IPS DF 6.9 (cell line): Measurements from ENCODE around the gene GPR21.

Experiments used
- DNase-seq: peaks from one replicate; pipeline ENCODE4 v3.0.0-alpha.2; 2013; ENCODE audit warnings: low read depth, low spot score
- H3K27ac ChIP-seq: one replicate; pipeline ENCODE4 v1.5.1; 2013; ENCODE audit warnings: low read length, control low read depth
- H3K27me3 ChIP-seq: 2 replicates; pipeline ENCODE4 v1.6.1; 2013; ENCODE audit warnings: mild to moderate bottlenecking, low read length; ENCODE audit not compliant: control insufficient read depth, insufficient read depth
- H3K36me3 ChIP-seq: 2 replicates; pipeline ENCODE4 v1.6.1; 2013; ENCODE audit warnings: low read length; ENCODE audit not compliant: control insufficient read depth, insufficient read depth
- H3K4me1 ChIP-seq: 2 replicates; pipeline ENCODE4 v1.6.1; 2013; ENCODE audit warnings: low read length; ENCODE audit not compliant: control insufficient read depth, insufficient read depth
- H3K4me3 ChIP-seq: 2 replicates; pipeline ENCODE4 v1.5.1; 2013; ENCODE audit warnings: mild to moderate bottlenecking, low read length
- H3K9me3 ChIP-seq: 2 replicates; pipeline ENCODE4 v1.6.1; 2013; ENCODE audit warnings: low read length, inconsistent platforms; ENCODE audit not compliant: control insufficient read depth, insufficient read depth
- WGBS: extraction: QIAGEN DNeasy Blood & Tissue Kit; methylation state at CpG from one replicate; pipeline ENCODE4 v1.1.7; 2013; ENCODE audit warnings: mixed read lengths, missing lambda C conversion rate; ENCODE audit not compliant: insufficient read length, insufficient coverage; 5-methylcytosine and 5-hydroxymethylcytosine counted together

Gene GPR21, protein sequence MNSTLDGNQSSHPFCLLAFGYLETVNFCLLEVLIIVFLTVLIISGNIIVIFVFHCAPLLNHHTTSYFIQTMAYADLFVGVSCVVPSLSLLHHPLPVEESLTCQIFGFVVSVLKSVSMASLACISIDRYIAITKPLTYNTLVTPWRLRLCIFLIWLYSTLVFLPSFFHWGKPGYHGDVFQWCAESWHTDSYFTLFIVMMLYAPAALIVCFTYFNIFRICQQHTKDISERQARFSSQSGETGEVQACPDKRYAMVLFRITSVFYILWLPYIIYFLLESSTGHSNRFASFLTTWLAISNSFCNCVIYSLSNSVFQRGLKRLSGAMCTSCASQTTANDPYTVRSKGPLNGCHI

DNA sequence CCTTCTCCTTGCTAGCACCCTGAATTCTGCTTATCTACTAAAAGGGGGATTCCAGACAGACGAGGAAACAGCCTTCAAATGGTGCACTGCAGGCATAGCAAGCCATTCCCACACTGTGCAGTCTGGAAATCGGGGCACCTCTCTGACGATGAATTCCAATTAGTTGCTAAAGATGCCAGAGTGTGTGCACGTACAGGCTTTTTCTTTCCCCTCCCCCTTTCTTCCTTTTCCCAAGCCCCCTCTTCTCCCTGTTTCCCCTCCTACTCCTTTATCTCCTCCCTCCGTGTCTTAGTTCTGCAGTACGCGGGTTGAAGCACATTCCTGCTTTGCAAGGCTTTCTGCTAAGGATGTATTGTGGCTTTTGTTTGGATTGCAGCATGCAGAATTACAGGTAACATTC is at the start of gene GPR21:
GPR21 (plus strand) TSS at position 316 of the 400 bp plus-strand sequence. CDS start 900 bp downstream, outside the sequence.
- H3K9me3 ChIP-seq, result no peaks in the 10 kb centered on the region
- no peaks in the 10 kb centered on the region for H3K4me1 ChIP-seq
- DNase-seq, result no peak
- no peaks in the 10 kb centered on the region for H3K27me3 ChIP-seq
- no peak within 1 kb of the TSS for H3K4me3 ChIP-seq
- no CpG with 5 or more reads among the region's 7 CpGs for WGBS
- H3K36me3 ChIP-seq, result no peaks in the 10 kb centered on the region
- H3K27ac ChIP-seq, result no peak within 1 kb of the TSS

GRCh38 chr9:122986010-122986409 is 47.5 kb upstream of the GPR21 start:
- no peaks in the 10 kb centered on the region for H3K27me3 ChIP-seq
- DNase-seq, result no peak
- H3K27ac ChIP-seq, result no peak overlapping the region
- WGBS, result no CpG with 5 or more reads among the region's 5 CpGs
- peaks cover 7% of the 10 kb centered on the region; the same call in 1 of the 2 replicates for H3K36me3 ChIP-seq
- H3K4me1 ChIP-seq, result no peaks in the 10 kb centered on the region
- H3K4me3 ChIP-seq, result no peak overlapping the region
- H3K9me3 ChIP-seq, result no peaks in the 10 kb centered on the region

GRCh38 chr9:122988141-122988540 is 45.3 kb upstream of the GPR21 start:
- WGBS, result no CpG with 5 or more reads among the region's 2 CpGs
- no peaks in the 10 kb centered on the region for H3K4me1 ChIP-seq

DNA sequence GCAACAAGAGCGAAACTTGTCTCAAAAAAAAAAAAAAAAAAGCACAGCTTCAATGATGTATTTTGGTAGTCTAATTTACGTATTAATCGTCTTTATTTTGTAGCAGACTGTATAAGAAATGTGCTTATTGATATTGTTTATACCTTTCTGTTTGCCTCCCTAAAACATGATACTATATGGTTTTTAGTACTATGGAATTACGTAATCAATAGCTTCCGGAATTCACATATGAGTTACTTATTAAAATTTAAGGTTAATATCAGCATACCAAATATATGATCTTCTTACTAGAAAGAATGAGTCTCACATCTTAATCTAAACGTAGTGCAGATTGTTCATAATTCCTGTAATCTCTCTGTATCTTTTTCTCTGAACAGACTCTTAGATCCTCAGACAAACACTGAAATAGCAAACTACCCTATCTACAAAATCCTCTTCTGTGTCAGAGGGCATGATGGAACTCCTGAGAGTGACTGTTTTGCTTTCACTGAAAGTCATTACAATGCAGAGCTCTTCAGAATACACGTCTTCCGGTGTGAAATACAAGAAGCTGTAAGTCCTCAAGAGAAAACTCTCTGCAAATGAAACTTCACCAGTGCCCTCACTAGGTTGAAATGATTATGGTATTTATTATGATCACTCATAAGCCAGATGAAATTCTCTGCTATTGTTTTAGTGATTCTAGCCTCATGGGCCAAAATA is 44.4 kb upstream of the GPR21 start:
- H3K9me3 ChIP-seq, result no peaks in the 10 kb centered on the region

More at GRCh38 chr9:122988141-122988540, 45.3 kb upstream of the GPR21 start:
- DNase-seq, result no peak
- H3K36me3 ChIP-seq, result peaks cover 7% of the 10 kb centered on the region; the same call in 1 of the 2 replicates
- no peak overlapping the region for H3K4me3 ChIP-seq
- H3K27ac ChIP-seq, result no peak overlapping the region
- H3K9me3 ChIP-seq, result no peaks in the 10 kb centered on the region
- H3K27me3 ChIP-seq, result no peaks in the 10 kb centered on the region

DNA sequence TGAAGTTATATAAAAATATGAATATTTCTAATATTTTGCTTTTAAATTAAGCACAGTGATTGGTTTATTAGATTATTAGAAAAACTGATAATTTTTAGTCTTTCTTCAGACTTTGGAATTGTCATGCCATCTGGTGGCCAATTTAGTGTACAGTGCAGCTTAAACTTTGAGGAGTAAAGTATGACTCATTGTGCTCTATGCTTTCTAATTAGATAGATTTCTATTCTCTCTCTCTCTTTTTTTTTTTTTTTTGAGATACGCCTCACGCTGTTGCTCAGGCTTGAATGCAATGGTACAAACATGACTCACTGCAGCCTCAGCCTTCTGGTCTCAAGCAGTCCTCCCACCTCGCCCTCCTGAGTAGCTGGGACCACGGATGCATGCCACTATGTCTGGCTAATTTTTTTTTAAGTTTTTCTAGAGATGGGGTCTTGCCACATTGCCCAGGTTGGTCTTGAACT is 42.1 kb upstream of the GPR21 start:
- Histone ChIP-seq H3K4me3 (no peak overlapping the region), H3K4me1 (no peaks in the 10 kb centered on the region), H3K27ac (no peak overlapping the region), H3K27me3 (no peaks in the 10 kb centered on the region), H3K36me3 (peaks cover 2% of the 10 kb centered on the region; the same call in 1 of the 2 replicates), H3K9me3 (no peaks in the 10 kb centered on the region)
- DNase-seq, result no peak
- WGBS, result no CpG with 5 or more reads among the region's 4 CpGs

More for the DNA sequence above, 44.4 kb upstream of the GPR21 start:
- no peaks in the 10 kb centered on the region for H3K4me1 ChIP-seq
- no peaks in the 10 kb centered on the region for H3K27me3 ChIP-seq
- DNase-seq, result no peak
- H3K27ac ChIP-seq, result no peak overlapping the region
- H3K4me3 ChIP-seq, result no peak overlapping the region
- peaks cover 7% of the 10 kb centered on the region; the same call in 1 of the 2 replicates for H3K36me3 ChIP-seq
- WGBS, result no CpG with 5 or more reads among the region's 8 CpGs

DNA sequence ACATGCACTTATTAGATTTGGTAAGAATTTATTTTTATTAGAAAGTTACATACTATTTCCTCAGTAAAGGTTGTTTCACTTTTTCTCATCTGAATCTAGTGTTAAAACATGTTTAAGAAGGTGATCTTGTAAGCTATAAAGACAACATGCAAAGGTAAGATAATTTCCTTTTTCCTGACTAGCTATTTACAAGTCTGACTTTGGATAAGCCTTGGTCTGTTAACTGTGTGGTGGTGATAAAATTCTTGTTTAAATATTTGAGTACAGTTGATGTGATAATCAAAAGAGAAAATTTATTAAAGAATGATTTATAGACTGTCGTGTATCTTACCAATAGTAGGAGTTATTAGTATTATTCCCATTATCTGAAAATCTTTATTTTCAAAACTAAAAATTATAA is 36.9 kb upstream of the GPR21 start:
- WGBS, result 100% methylated on average over 1 of the region's 1 CpG
- Histone ChIP-seq H3K9me3 (no peaks in the 10 kb centered on the region), H3K27ac (no peak overlapping the region), H3K4me3 (no peak overlapping the region), H3K27me3 (no peaks in the 10 kb centered on the region), H3K4me1 (no peaks in the 10 kb centered on the region), H3K36me3 (no peaks in the 10 kb centered on the region; the same call in 1 of the 2 replicates)
- DNase-seq, result no peak

DNA sequence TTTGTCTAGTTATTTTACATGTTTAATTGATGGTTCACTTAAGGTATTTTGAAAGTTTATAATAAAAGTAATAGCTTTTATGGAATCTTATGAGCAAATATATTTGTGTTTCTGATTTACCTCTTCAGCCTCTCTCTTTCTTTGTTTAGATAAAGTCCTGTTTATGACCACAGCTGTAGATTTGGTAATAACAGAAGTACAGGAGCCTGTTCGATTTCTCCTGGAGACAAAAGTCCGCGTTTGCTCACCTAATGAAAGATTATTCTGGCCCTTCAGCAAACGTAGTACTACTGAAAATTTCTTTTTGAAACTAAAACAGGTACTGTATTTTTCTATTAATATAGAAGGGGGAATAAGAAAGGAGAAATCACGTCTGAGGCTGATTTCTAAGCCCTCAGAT is 35.0 kb upstream of the GPR21 start:
- no CpG with 5 or more reads among the region's 5 CpGs for WGBS
- no peak overlapping the region for H3K4me3 ChIP-seq
- DNase-seq, result no peak
- no peaks in the 10 kb centered on the region; the same call in 1 of the 2 replicates for H3K36me3 ChIP-seq
- H3K27me3 ChIP-seq, result no peaks in the 10 kb centered on the region
- H3K9me3 ChIP-seq, result no peaks in the 10 kb centered on the region
- no peak overlapping the region for H3K27ac ChIP-seq
- no peaks in the 10 kb centered on the region for H3K4me1 ChIP-seq

DNA sequence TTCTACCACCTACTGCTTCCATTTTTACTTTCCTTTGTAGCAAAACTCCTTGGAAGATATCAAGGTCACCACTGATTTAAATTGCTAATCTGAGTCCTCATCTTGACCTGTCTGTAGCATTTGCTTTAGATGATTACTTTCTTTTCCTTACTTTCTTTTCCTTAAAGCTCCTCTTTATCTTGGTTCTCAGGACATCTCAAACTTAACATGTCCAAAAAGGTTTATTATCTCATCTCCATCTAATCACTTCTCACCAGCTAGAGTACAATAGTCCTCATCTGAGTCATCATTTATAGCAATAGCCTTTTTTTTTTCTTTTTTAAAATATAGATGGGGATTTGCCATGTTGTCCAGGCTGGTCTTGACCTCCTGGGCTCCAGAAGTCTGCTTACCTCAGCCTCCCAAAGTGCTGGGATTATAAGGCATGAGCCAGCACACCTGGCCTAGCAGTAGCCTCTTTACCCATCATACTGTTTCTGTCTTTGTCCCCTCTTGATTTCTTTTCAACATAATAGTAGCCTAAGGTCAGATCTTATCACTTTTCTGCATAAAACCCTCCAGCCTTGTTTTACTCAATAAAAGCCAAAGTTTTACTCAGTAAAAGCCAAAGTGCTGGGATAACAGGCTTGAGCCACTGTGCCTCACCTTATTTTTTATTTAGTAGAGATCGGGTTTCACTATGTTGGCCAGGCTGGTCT is 32.9 kb upstream of the GPR21 start:
- no peaks in the 10 kb centered on the region for H3K4me1 ChIP-seq
- no peak for DNase-seq
- H3K9me3 ChIP-seq, result no peaks in the 10 kb centered on the region
- no peak overlapping the region for H3K27ac ChIP-seq
- H3K27me3 ChIP-seq, result no peaks in the 10 kb centered on the region
- H3K36me3 ChIP-seq, result no peaks in the 10 kb centered on the region; the same call in 1 of the 2 replicates
- H3K4me3 ChIP-seq, result no peak overlapping the region
- no CpG with 5 or more reads among the region's 1 CpG for WGBS

GRCh38 chr9:123002754-123003153 is 30.7 kb upstream of the GPR21 start:
- Histone ChIP-seq H3K27ac (no peak overlapping the region), H3K36me3 (no peaks in the 10 kb centered on the region; the same call in 1 of the 2 replicates)
- 100% methylated on average over 1 of the region's 5 CpGs for WGBS

GRCh38 chr9:123003466-123003865 is 30.0 kb upstream of the GPR21 start:
- Histone ChIP-seq H3K27me3 (no peaks in the 10 kb centered on the region), H3K4me1 (no peaks in the 10 kb centered on the region), H3K4me3 (no peak overlapping the region), H3K36me3 (no peaks in the 10 kb centered on the region; the same call in 1 of the 2 replicates), H3K27ac (no peak overlapping the region), H3K9me3 (no peaks in the 10 kb centered on the region)
- WGBS, result no CpG with 5 or more reads among the region's 2 CpGs
- no peak for DNase-seq

More at GRCh38 chr9:123002754-123003153, 30.7 kb upstream of the GPR21 start:
- no peaks in the 10 kb centered on the region for H3K9me3 ChIP-seq
- DNase-seq, result no peak
- no peaks in the 10 kb centered on the region for H3K27me3 ChIP-seq
- H3K4me1 ChIP-seq, result no peaks in the 10 kb centered on the region
- H3K4me3 ChIP-seq, result no peak overlapping the region
